ENCODE measurements around the gene WDFY1.

WDFY1 gene

DNA sequence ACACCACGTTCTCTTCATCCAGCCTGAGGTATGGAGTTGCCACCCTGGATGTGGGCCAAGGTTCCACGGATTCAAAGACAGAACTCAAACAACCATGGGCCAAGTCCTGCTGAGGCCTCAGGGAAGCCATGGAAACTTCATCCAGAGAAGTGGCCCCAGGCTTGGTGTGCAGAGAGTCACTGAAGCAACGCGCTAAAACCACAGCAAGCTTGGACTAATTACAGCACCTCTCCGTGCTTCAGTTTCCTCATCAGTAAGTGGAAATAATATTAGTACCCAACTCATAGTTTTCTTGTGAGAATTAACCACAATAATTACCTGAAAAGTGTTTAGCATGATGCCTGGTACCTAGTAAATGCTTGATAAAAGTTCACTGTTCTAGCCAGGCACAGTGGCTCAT is 88.6 kb downstream of the WDFY1 start:
- DNase-seq (ENCODE audit: low read depth in 2 of 2), result no peak

DNA sequence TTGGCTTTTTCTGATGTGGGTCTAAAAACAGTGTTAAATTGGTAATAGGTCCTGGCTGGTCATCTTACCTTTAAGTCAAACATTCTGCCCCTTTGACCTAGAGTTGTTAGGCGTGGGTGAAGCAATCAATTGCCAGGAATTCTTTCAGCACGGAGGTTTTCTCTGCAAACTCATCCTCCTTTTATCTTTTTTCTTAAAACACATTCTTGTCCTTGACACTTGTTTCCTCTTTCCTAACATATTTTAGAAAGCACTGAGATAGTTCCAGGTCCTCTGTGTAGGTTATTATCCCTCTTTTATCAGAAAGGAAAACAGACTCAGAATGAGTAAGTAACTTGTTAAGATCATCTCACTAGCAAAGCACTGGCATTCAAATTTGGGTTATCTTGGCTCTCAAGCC is 89.1 kb downstream of the WDFY1 start:
- DNase-seq (ENCODE audit: low read depth in 2 of 2), result no peak

DNA sequence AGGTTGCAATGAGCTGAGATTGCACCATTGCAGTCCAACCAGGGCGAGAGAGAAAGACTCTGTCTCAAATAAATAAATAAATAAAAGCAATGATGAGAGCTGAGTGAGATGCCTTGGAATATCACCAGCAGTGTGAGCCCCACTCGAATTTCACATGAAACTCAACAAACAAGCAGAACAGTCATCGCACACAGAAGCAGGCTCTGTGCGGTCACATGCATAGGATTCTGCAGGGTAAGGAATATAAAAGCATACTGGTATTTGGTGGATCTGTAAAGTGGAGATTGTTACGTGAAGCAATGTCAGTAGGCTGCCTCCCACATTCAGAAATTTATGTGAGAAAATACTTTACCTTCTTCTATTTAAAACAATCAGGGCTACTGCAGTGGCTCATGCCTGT is 89.7 kb downstream of the WDFY1 start:
- no peak for DNase-seq (ENCODE audit: low read depth in 2 of 2)

- DNase-seq (ENCODE audit: low read depth in 2 of 2), result no peak
Measured at GRCh38 chr2:223854741-223855140, 90.4 kb downstream of the WDFY1 start.

DNA sequence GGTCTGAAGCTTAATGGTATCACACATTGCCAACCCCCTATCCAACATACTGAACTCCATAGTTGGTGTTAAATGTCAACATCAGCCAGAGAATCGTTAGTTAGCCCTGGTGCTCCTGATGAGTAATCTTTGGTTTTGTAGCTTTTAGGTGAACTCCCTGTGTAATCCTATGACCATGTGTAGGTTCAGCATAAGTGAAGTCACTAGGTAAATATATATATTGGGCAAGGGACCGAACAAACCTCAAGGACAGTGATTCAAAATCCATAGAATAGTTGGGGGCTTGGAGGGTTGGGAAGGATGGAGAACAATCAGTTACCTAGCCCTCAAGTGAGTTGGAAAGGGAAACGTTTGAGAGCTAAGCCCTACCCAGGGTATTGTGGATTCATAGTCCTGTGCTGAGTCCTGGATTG is 91.7 kb downstream of the WDFY1 start:
- no peak for DNase-seq (ENCODE audit: low read depth in 2 of 2)

DNA sequence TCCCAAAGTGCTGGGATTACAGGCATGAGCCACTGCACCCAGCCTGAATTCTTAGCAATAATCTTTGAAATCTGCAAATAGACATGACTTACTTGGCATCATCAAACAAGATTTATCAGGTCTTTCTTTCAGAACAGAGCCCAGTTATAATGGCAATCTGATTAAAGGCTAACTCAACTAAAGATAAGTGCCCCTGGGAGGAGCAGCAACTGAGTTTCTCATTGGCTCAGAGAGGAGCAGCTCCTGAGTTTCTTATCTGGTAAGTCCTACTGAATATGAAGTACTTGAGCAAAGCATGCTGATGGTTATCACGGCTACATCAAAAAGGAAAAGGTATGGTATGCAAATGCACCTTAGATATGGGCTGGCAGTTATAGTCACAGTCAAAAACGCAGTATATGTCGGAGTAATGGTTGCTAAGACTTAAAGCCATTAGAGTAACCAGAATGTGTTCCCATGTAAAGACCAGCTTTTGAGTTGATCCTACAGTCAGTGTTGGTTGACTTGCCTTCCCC is 92.8 kb downstream of the WDFY1 start:
- DNase-seq (ENCODE audit: low read depth in 2 of 2), result no peak

DNA sequence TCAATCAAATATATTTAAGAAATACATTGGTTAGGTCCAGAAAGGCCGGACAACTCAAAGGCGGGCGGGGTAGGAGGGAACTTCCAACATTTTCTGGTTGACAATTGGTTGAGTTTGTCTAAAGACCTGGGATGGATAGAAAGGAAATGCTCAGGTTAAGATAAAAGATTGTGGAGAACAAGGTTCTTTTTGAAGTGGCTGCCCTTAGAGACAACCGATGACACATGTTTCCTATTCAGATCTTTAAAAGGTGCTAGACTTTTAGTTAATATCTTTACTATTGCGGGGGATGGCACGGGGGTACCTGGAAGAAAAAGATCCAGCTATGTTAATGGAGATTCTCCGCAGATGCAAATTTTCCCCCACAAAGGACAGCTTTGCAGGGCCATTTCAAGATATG is 97.7 kb downstream of the WDFY1 start:
- no peak for DNase-seq (ENCODE audit: low read depth in 2 of 2)

DNA sequence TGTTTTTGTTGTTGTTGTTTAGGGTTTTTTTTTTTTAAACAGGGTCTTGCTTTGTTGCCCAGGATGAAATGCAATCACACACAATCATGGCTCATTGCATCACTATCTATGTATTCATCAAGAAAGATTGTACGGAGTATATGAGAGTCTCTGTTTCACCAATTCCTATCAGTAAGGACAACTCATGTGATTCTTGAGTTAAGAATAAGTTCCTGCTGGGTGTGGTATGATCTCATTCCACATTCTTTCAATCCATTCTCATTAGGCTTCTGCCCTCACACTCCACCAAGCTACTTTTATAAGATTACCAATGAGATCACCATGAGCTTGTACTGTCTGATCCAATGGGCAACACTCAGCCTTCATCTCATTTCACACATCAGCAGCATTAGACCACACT is 98.6 kb downstream of the WDFY1 start:
- no peak for DNase-seq (ENCODE audit: low read depth in 2 of 2)

- no peak for DNase-seq (ENCODE audit: low read depth in 2 of 2)
Measured at GRCh38 chr2:223841436-223842190, 103.5 kb downstream of the WDFY1 start.

DNA sequence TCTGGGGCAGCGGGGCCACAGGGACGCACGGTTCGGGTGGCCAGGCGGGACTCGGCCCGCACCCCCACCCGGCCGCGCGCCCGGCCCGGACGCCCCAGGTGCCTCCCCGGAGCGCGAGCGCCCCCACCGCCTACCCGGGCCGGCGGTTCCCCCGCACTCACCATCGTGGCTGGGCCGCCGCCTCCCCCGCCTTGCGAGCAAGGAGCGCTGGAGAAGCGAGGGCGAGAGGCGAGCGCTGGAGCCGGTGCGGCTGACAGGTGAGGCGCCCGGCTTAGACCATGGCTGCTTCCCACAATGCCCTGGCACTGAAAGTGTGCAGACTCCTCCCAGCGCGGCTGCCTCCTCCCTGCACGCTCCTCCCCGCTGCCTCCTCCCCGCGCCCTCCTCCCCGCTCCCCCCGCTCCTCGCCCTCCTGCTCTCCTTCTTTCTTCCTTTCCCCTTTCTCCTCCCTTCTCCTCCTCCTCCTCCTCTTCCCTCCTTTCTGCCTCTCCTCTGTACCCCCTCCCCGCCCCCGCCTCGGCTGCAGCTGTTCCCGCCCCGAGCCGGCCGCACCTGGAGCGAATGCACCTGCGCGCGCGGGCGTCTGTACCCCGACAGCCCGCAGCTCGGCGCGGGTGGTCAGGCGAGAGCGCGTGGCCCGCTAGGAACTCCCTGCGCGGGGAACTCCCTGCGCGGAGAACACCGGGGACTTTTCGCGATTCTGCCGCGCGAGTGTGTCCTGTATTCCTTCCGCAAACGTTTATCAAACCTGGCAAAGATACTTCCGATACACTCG is 107.7 kb downstream of the WDFY1 start, which contains the start of gene AP1S3:
Gene AP1S3, minus strand, starts transcription at position 296 of the 775 bp plus-strand sequence. Its CDS starts 132 bp downstream, at position 164.
- peak; percentile 42 to 67 for DNase-seq (ENCODE audit: low read depth in 2 of 2)

GRCh38 chr2:223835701-223836532 is 109.2 kb downstream of the WDFY1 start:
- DNase-seq (ENCODE audit: low read depth in 2 of 2), result no peak

DNA sequence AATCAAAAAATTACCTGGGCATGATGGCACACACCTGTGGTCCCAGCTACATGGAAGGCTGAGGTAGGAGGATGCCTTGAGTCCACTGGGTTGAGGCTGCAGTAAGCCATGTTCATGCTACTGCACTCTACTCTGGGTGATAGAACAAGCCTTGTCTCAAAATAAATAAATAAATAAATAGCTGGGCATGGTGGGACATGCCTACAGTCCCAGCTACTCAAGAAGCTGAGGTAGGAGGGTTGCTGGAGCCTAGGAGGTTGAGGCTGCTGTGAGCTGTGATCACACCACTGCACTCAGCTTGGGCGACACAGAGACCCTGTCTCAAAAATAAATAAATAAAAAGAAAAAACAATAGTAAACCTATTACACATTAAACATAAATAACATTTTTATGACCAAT is 110.7 kb downstream of the WDFY1 start:
- no peak for DNase-seq (ENCODE audit: low read depth in 2 of 2)

DNA sequence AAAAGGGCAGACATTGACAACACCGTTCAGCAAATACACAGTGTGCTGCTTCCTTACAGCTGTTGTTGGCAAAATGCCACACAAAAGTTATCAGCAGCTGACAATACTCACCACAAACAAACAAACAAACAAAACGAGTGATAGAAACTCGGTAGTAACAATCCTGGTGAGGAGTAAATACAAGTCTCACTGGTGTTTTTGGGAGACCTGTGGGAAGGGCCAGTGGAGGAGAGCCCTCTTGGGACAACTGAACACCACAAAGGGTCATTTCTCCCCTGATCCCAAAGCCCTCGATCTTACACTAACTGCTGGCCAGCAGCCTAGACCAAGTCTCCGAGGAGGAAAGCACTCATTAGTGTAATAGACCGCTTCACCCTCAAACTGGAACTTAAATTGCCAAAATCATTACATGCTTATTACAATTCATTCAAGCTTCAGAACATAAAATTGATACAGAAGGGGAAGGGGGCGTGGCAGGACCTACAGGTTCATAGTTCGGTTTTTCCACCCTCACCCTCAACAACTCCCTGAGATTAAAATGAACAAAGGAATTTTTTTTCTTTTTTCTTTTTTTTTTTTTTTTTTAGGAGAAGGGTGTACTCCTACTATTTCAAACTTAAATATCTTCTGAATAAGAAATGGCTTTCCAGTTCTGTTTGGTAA is 112.8 kb downstream of the WDFY1 start:
- DNase-seq (ENCODE audit: low read depth in 2 of 2), result no peak

- no peak for DNase-seq (ENCODE audit: low read depth in 2 of 2)
Measured at GRCh38 chr2:223829128-223829527, 116.0 kb downstream of the WDFY1 start.

GRCh38 chr2:223828314-223828713 is 116.8 kb downstream of the WDFY1 start:
- DNase-seq (ENCODE audit: low read depth in 2 of 2), result no peak

DNA sequence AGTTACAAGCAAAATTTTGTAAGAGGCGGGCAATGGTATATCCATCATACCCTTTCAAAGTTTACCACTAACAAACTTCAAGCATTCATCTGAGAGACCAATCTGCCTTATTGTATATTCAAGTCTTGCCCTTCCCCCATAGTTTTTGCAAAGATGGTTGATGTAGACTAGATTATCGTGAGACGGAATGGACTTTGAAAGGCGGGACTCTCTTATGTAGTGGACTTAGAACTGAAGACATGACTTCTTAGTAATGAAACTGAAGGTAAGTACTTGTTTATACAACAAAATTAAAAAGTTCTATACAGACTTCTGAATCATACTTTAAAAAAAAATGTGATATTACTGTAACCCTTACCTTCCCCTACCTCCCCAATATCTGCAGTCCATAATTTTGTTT is 118.1 kb downstream of the WDFY1 start:
- no peak for DNase-seq (ENCODE audit: low read depth in 2 of 2)

Data from stimulated activated CD8-positive, alpha-beta memory T cell treated with anti-CD3 and anti-CD28 coated beads, Interleukin-7, amount 100 ng/mL, for 4 hours (primary cell).